Activated CD4-positive, alpha-beta T cell treated with anti-CD3 and anti-CD28 coated beads, Interleukin-2, amount 10 ng/mL, durations not matched to agents 7 days and 5 days (primary cell): ENCODE results near the gene DNLZ. TPM values are rescaled to one million over a fixed set of nuclear protein-coding genes. Genes with fewer than 3 reads are reported as not detected.

Source experiments
- CTCF ChIA-PET: fragments of 350-600 bp; sonication (Branson Sonifier 250); formaldehyde crosslinking; loops from one replicate; lab custom pipeline; 2021; ENCODE audit warnings: antibody characterized with exemption; lab: Charles Lee
- POLR2A ChIA-PET: fragments of 350-600 bp; sonication (Branson Sonifier 250); formaldehyde crosslinking; loops from one replicate; lab custom pipeline; 2021; ENCODE audit warnings: antibody characterized with exemption; lab: Charles Lee
- DNase-seq: peaks from one replicate; pipeline ENCODE4 v3.0.0-alpha.2; 2020
- H3K27ac Mint-ChIP-seq: one replicate; pipeline ENCODE4 v1.8.0; 2021; ENCODE audit warnings: mild to moderate bottlenecking, moderate library complexity, mixed read lengths
- H3K27me3 Mint-ChIP-seq: one replicate; pipeline ENCODE4 v1.8.0; 2021; ENCODE audit warnings: mixed read lengths
- H3K36me3 Mint-ChIP-seq: one replicate; pipeline ENCODE4 v1.8.0; 2021; ENCODE audit warnings: low read depth, mixed read lengths
- H3K4me1 Mint-ChIP-seq: one replicate; pipeline ENCODE4 v1.8.0; 2021; ENCODE audit warnings: mixed read lengths
- H3K4me3 Mint-ChIP-seq: one replicate; pipeline ENCODE4 v1.8.0; 2021; ENCODE audit warnings: mild to moderate bottlenecking, moderate library complexity, mixed read lengths
- H3K9me3 Mint-ChIP-seq: one replicate; pipeline ENCODE4 v1.8.0; 2021; ENCODE audit warnings: mixed read lengths
- total RNA-seq, 2 experiments: library from RNA; stranded (reverse); gene quantifications; one replicate each; pipeline ENCODE4 v1.2.3, GENCODE V29; 2021

Gene DNLZ
- total RNA-seq, 2 experiments from 2014 or later = 13.1 to 14.6 TPM

- H3K36me3 Mint-ChIP-seq = peaks cover 47% of the 10 kb centered on the region
- H3K27ac Mint-ChIP-seq = peak overlapping the region; percentile 85
- ChIA-PET POLR2A (no interaction called here), CTCF (interaction anchor here (2.0 kb wide), 1 partner anchor 21 kb away, joined by 6 read pairs; no protein-coding TSS in a partner anchor)
- peak; percentile 81 for DNase-seq
- H3K9me3 Mint-ChIP-seq = no peaks in the 10 kb centered on the region
- H3K4me3 Mint-ChIP-seq = peak overlapping the region; percentile 61
- H3K4me1 Mint-ChIP-seq = peaks cover 70% of the 10 kb centered on the region
- no peaks in the 10 kb centered on the region for H3K27me3 Mint-ChIP-seq
These were observed 40.0 kb upstream of the DNLZ start for GRCh38 chr9:136403538-136403914.

GRCh38 chr9:136402067-136402466, 38.5 kb upstream of the DNLZ start:
- Mint-ChIP-seq H3K4me1 (peaks cover 66% of the 10 kb centered on the region), H3K27me3 (no peaks in the 10 kb centered on the region), H3K27ac (no peak overlapping the region), H3K4me3 (no peak overlapping the region), H3K9me3 (no peaks in the 10 kb centered on the region), H3K36me3 (peaks cover 38% of the 10 kb centered on the region)
- ChIA-PET POLR2A (no interaction called here), CTCF (interaction anchor here (1.5 to 7.1 kb wide), 5 partner anchors 10 to 39 kb away, joined by 5 to 40 read pairs (median 7); partner anchors contain the start of gene DNLZ)
- no peak for DNase-seq

GRCh38 chr9:136401173-136401922, 37.8 kb upstream of the DNLZ start:
- ChIA-PET POLR2A (interaction anchor here (0.6 kb wide), 1 partner anchor 24 kb away, joined by 3 read pairs; no protein-coding TSS in a partner anchor), CTCF (interaction anchor here (0.6 to 7.1 kb wide), 12 partner anchors 8 to 326 kb away, joined by 3 to 40 read pairs (median 4); partner anchors contain the start of gene DNLZ)
- DNase-seq = no peak
- H3K27ac Mint-ChIP-seq = peak overlapping the region; percentile 75
- H3K9me3 Mint-ChIP-seq = no peaks in the 10 kb centered on the region
- H3K4me3 Mint-ChIP-seq = peak overlapping the region; percentile 27
- H3K4me1 Mint-ChIP-seq = peaks cover 65% of the 10 kb centered on the region
- H3K36me3 Mint-ChIP-seq = peaks cover 35% of the 10 kb centered on the region
- H3K27me3 Mint-ChIP-seq = no peaks in the 10 kb centered on the region

GRCh38 chr9:136400038-136400834, 36.7 kb upstream of the DNLZ start, which contains the start of gene SNAPC4:
Gene SNAPC4 (minus strand): TSS chr9:136400170. CDS start chr9:136398428, 1,742 bp downstream.
- CTCF ChIA-PET = interaction anchor here (0.6 to 7.1 kb wide), 12 partner anchors 8 to 327 kb away, joined by 3 to 40 read pairs (median 4); partner anchors contain the start of gene DNLZ
- peak; percentile 86 for DNase-seq
- POLR2A ChIA-PET = no interaction called here
- no peaks in the 10 kb centered on the region for H3K9me3 Mint-ChIP-seq
- H3K4me3 Mint-ChIP-seq = peak within 1 kb of the TSS; percentile 80
- H3K27ac Mint-ChIP-seq = peak within 1 kb of the TSS; percentile 86
- H3K27me3 Mint-ChIP-seq = no peaks in the 10 kb centered on the region
- H3K4me1 Mint-ChIP-seq = peaks cover 57% of the 10 kb centered on the region
- H3K36me3 Mint-ChIP-seq = peaks cover 28% of the 10 kb centered on the region

- ChIA-PET CTCF (interaction anchor here (0.6 to 7.1 kb wide), 6 partner anchors 10 to 260 kb away, joined by 3 to 40 read pairs (median 5); partner anchors contain the start of gene DNLZ), POLR2A (no interaction called here)
- Mint-ChIP-seq H3K4me3 (peak overlapping the region; percentile 80), H3K9me3 (no peaks in the 10 kb centered on the region), H3K27ac (peak overlapping the region; percentile 69), H3K4me1 (peaks cover 49% of the 10 kb centered on the region), H3K36me3 (peaks cover 26% of the 10 kb centered on the region), H3K27me3 (no peaks in the 10 kb centered on the region)
- DNase-seq = peak; percentile 26
These were observed 35.9 kb upstream of the DNLZ start for GRCh38 chr9:136399176-136400037.

GRCh38 chr9:136398286-136398685, 34.7 kb upstream of the DNLZ start:
- POLR2A ChIA-PET = no interaction called here
- CTCF ChIA-PET = interaction anchor here (0.7 to 7.1 kb wide), 4 partner anchors 11 to 35 kb away, joined by 3 to 40 read pairs (median 8); partner anchors contain the start of gene DNLZ

GRCh38 chr9:136397643-136398042, 34.1 kb upstream of the DNLZ start:
- no peaks in the 10 kb centered on the region for H3K27me3 Mint-ChIP-seq
- H3K4me1 Mint-ChIP-seq = peaks cover 34% of the 10 kb centered on the region
- CTCF ChIA-PET = interaction anchor here (1.0 to 7.1 kb wide), 4 partner anchors 11 to 34 kb away, joined by 4 to 40 read pairs (median 8); partner anchors contain the start of gene DNLZ
- POLR2A ChIA-PET = no interaction called here
- no peak for DNase-seq
- no peak overlapping the region for H3K4me3 Mint-ChIP-seq
- H3K36me3 Mint-ChIP-seq = peaks cover 22% of the 10 kb centered on the region
- no peak overlapping the region for H3K27ac Mint-ChIP-seq
- no peaks in the 10 kb centered on the region for H3K9me3 Mint-ChIP-seq

More at GRCh38 chr9:136398286-136398685, 34.7 kb upstream of the DNLZ start:
- H3K27ac Mint-ChIP-seq = peak overlapping the region; percentile 69
- H3K36me3 Mint-ChIP-seq = peaks cover 23% of the 10 kb centered on the region
- H3K27me3 Mint-ChIP-seq = no peaks in the 10 kb centered on the region
- H3K9me3 Mint-ChIP-seq = no peaks in the 10 kb centered on the region
- peak overlapping the region; percentile 39 for H3K4me3 Mint-ChIP-seq
- peaks cover 38% of the 10 kb centered on the region for H3K4me1 Mint-ChIP-seq
- DNase-seq = no peak

GRCh38 chr9:136396219-136396515, 32.6 kb upstream of the DNLZ start:
- H3K4me1 Mint-ChIP-seq = peaks cover 25% of the 10 kb centered on the region
- peaks cover 24% of the 10 kb centered on the region for H3K36me3 Mint-ChIP-seq
- DNase-seq = no peak
- CTCF ChIA-PET = interaction anchor here (2.7 to 7.1 kb wide), 2 partner anchors 10 to 33 kb away, joined by 9 to 40 read pairs; partner anchors contain the start of gene DNLZ
- no peaks in the 10 kb centered on the region for H3K9me3 Mint-ChIP-seq
- no peak overlapping the region for H3K27ac Mint-ChIP-seq
- POLR2A ChIA-PET = no interaction called here
- H3K27me3 Mint-ChIP-seq = no peaks in the 10 kb centered on the region
- no peak overlapping the region for H3K4me3 Mint-ChIP-seq

- CTCF ChIA-PET = interaction anchor here (2.7 kb wide), 1 partner anchor 32 kb away, joined by 9 read pairs; the partner anchor contains the start of gene DNLZ
- H3K9me3 Mint-ChIP-seq = no peaks in the 10 kb centered on the region
- H3K4me3 Mint-ChIP-seq = no peak overlapping the region
- no peak for DNase-seq
- H3K4me1 Mint-ChIP-seq = peaks cover 19% of the 10 kb centered on the region
- peaks cover 25% of the 10 kb centered on the region for H3K36me3 Mint-ChIP-seq
- no peak overlapping the region for H3K27ac Mint-ChIP-seq
- no peaks in the 10 kb centered on the region for H3K27me3 Mint-ChIP-seq
- POLR2A ChIA-PET = no interaction called here
These were observed 32.0 kb upstream of the DNLZ start for GRCh38 chr9:136395345-136396218.

GRCh38 chr9:136395020-136395340, 31.4 kb upstream of the DNLZ start:
- Mint-ChIP-seq H3K9me3 (no peaks in the 10 kb centered on the region), H3K36me3 (peaks cover 26% of the 10 kb centered on the region), H3K27me3 (no peaks in the 10 kb centered on the region), H3K4me3 (no peak overlapping the region), H3K4me1 (peaks cover 14% of the 10 kb centered on the region), H3K27ac (no peak overlapping the region)
- POLR2A ChIA-PET = no interaction called here
- CTCF ChIA-PET = no interaction called here
- no peak for DNase-seq

GRCh38 chr9:136394312-136395019, 30.9 kb upstream of the DNLZ start:
- Mint-ChIP-seq H3K27ac (no peak overlapping the region), H3K27me3 (no peaks in the 10 kb centered on the region), H3K9me3 (no peaks in the 10 kb centered on the region), H3K36me3 (peaks cover 28% of the 10 kb centered on the region), H3K4me3 (no peak overlapping the region), H3K4me1 (peaks cover 16% of the 10 kb centered on the region)
- POLR2A ChIA-PET = no interaction called here
- DNase-seq = no peak
- CTCF ChIA-PET = no interaction called here
